GM12878 (cell line): ENCODE results near the gene NFIX. TPM values are rescaled to one million over a fixed set of nuclear protein-coding genes. Genes with fewer than 3 reads are reported as not detected.

Source experiments
- CHD4 ChIP-seq: fragments of 200-600 bp; sonication (generic); IDR thresholded peaks from 2 replicates; pipeline ENCODE4 v1.6.1; 2016; ENCODE audit warnings: mild to moderate bottlenecking
- HDAC6 ChIP-seq: fragments of 200-600 bp; sonication (generic); IDR thresholded peaks from one replicate; pipeline ENCODE4 v1.8.0; 2017; ENCODE audit warnings: antibody characterized with exemption; ENCODE audit not compliant: unreplicated experiment
- MYC ChIP-seq: IDR thresholded peaks from 2 replicates; pipeline ENCODE4 v1.6.1; 2011; ENCODE audit warnings: mild to moderate bottlenecking, low read length, moderate library complexity, inconsistent platforms; ENCODE audit not compliant: insufficient read depth, insufficient replicate concordance, insufficient read length, severe bottlenecking
- NBN ChIP-seq: fragments of 450-650 bp; IDR thresholded peaks from 2 replicates; pipeline ENCODE4 v1.6.1; 2016
- NFYB ChIP-seq: IDR thresholded peaks from 2 replicates; pipeline ENCODE4 v1.6.1; 2011; ENCODE audit warnings: low read depth, mild to moderate bottlenecking, low read length, improper control_type of control experiment, moderate library complexity; ENCODE audit not compliant: insufficient read depth
- POLR2AphosphoS5 ChIP-seq: IDR thresholded peaks from 2 replicates; pipeline ENCODE4 v1.6.1; 2011; ENCODE audit warnings: mild to moderate bottlenecking, low read length, inconsistent platforms
- SMAD1 ChIP-seq: fragments of 450-650 bp; IDR thresholded peaks from 2 replicates; pipeline ENCODE4 v1.6.1; 2018; ENCODE audit warnings: mild to moderate bottlenecking, low read depth; ENCODE audit not compliant: partially characterized antibody
- ZBED1 ChIP-seq: IDR thresholded peaks from 2 replicates; pipeline ENCODE4 v1.6.1; 2016; ENCODE audit warnings: borderline replicate concordance
- polyA plus RNA-seq, 11 experiments: library from polyadenylated mRNA; depleted of rRNA in 4 of 11; unstranded in 6 of 11; stranded (reverse) in 5 of 11; fragments of >200 nt; fragmentation: Nextera tagmentation in 4 of 11; fragmentation: Illumina TruSeq in 1 of 11; extraction: Ambion mirVana in 4 of 11; extraction: Trizol in 1 of 11; gene quantifications; 1 replicate in 1 of 11; 2 replicates in 10 of 11; pipeline versions ENCODE4 v1.2.1 to v1.2.3, GENCODE V29; 2011 to 2016; ENCODE audit warnings: inconsistent platforms in 2 of 11, missing spikeins in 2 of 11, low read depth in 1 of 11
- total RNA-seq, 4 experiments: library from RNA; depleted of rRNA in 3 of 4; stranded (reverse); fragments of >200 nt in 3 of 4; fragmentation: Illumina TruSeq in 1 of 4; extraction: Trizol in 1 of 4; gene quantifications; 2 replicates each; pipeline versions ENCODE4 v1.2.1 to v1.2.3, GENCODE V29; 2013 to 2021
- TF ChIP-seq, protein P1 (sequence below): fragments of 450-650 bp; IDR thresholded peaks from 2 replicates; pipeline ENCODE4 v1.6.1; 2017; ENCODE audit warnings: mild to moderate bottlenecking
- TF ChIP-seq, protein P2 (sequence below): fragments of 450-650 bp; formaldehyde crosslinking; IDR thresholded peaks from 2 replicates; pipeline ENCODE4 v1.4.0; 2020; ENCODE audit warnings: mild to moderate bottlenecking, moderate library complexity
- TF ChIP-seq, protein P3 (sequence below): fragments of 450-650 bp; IDR thresholded peaks from 2 replicates; pipeline ENCODE4 v1.6.1; 2016; ENCODE audit warnings: mild to moderate bottlenecking
- TF ChIP-seq, protein P4 (sequence below): fragments of 450-650 bp; formaldehyde crosslinking; IDR thresholded peaks from 2 replicates; pipeline ENCODE4 v1.5.0; 2022; ENCODE audit warnings: mild to moderate bottlenecking, missing genetic modification characterization
- TF ChIP-seq, protein P5 (sequence below): IDR thresholded peaks from 2 replicates; pipeline ENCODE4 v1.6.1; 2011; ENCODE audit warnings: low read depth, low read length, improper control_type of control experiment, borderline replicate concordance

NFIX gene
- total and polyA plus RNA-seq, 10 of the 15 experiments (the other 5 are each of a cell fraction or from before 2014, with no cell fraction given), result 0.02 to 2.2 (median 0.28) TPM

DNA sequence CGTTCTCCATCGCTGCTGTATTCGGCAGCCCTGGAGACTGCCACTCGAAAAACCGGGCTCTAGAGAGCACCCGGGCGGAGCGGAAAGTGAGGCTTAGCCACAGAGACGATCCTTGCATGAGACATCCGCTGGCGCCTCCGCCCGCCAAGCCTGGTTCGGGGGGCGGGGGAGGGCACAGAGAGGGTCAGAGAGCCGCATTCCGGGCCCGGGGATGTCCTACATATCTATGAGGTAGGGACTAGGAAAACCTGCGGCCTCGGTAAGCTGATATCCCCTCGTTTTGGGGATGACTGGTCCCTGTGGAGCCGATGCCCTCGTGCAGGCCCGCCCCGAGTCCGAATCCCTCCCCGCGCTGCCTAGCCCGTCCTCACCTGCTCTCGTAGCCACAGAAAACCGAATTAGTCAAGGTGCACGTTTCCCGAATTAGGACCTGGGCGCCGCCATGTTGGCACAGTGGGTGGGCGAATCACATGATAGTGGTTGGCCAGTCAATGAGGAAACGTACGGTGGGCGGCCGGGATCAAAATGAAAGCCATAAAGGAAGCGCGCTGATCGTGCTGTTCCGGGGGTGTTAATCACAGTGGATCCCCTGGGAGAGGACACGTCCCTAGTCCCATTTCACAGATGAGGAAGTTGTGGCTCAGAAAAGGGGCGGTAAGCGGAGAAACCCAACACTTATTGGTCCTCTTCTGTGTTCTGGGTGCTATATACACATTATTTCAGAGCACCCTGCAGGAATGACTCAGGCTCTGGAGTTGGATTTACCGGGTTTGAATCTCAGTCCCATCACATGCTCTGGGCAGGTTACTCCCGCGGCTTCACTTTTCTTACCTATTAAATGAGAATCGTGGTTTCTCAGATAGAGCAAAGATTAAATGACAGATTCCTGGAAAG lies 121.3 kb downstream of the NFIX start, which contains the start of gene TRMT1 (continued):
- TF ChIP-seq, protein P1, sequence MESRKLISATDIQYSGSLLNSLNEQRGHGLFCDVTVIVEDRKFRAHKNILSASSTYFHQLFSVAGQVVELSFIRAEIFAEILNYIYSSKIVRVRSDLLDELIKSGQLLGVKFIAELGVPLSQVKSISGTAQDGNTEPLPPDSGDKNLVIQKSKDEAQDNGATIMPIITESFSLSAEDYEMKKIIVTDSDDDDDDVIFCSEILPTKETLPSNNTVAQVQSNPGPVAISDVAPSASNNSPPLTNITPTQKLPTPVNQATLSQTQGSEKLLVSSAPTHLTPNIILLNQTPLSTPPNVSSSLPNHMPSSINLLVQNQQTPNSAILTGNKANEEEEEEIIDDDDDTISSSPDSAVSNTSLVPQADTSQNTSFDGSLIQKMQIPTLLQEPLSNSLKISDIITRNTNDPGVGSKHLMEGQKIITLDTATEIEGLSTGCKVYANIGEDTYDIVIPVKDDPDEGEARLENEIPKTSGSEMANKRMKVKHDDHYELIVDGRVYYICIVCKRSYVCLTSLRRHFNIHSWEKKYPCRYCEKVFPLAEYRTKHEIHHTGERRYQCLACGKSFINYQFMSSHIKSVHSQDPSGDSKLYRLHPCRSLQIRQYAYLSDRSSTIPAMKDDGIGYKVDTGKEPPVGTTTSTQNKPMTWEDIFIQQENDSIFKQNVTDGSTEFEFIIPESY, result no peak
- TF ChIP-seq HDAC6 (no peak), CHD4 (0 out of 2 replicates have a peak, but pooled peaks have one; percentile 55), SMAD1 (no peak), ZBED1 (no peak), NFYB (peak; percentile 77), NBN (peak; percentile 94; the same call in 1 of the 2 replicates), POLR2AphosphoS5 (0 out of 2 replicates have a peak, but pooled peaks have one; percentile 35), MYC (peak; percentile 82)
- TF ChIP-seq, protein P2, sequence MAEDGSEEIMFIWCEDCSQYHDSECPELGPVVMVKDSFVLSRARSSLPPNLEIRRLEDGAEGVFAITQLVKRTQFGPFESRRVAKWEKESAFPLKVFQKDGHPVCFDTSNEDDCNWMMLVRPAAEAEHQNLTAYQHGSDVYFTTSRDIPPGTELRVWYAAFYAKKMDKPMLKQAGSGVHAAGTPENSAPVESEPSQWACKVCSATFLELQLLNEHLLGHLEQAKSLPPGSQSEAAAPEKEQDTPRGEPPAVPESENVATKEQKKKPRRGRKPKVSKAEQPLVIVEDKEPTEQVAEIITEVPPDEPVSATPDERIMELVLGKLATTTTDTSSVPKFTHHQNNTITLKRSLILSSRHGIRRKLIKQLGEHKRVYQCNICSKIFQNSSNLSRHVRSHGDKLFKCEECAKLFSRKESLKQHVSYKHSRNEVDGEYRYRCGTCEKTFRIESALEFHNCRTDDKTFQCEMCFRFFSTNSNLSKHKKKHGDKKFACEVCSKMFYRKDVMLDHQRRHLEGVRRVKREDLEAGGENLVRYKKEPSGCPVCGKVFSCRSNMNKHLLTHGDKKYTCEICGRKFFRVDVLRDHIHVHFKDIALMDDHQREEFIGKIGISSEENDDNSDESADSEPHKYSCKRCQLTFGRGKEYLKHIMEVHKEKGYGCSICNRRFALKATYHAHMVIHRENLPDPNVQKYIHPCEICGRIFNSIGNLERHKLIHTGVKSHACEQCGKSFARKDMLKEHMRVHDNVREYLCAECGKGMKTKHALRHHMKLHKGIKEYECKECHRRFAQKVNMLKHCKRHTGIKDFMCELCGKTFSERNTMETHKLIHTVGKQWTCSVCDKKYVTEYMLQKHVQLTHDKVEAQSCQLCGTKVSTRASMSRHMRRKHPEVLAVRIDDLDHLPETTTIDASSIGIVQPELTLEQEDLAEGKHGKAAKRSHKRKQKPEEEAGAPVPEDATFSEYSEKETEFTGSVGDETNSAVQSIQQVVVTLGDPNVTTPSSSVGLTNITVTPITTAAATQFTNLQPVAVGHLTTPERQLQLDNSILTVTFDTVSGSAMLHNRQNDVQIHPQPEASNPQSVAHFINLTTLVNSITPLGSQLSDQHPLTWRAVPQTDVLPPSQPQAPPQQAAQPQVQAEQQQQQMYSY (CRISPR knock-in tag), result no peak
- TF ChIP-seq, protein P3, sequence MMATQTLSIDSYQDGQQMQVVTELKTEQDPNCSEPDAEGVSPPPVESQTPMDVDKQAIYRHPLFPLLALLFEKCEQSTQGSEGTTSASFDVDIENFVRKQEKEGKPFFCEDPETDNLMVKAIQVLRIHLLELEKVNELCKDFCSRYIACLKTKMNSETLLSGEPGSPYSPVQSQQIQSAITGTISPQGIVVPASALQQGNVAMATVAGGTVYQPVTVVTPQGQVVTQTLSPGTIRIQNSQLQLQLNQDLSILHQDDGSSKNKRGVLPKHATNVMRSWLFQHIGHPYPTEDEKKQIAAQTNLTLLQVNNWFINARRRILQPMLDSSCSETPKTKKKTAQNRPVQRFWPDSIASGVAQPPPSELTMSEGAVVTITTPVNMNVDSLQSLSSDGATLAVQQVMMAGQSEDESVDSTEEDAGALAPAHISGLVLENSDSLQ, result no peak
- TF ChIP-seq, protein P4, sequence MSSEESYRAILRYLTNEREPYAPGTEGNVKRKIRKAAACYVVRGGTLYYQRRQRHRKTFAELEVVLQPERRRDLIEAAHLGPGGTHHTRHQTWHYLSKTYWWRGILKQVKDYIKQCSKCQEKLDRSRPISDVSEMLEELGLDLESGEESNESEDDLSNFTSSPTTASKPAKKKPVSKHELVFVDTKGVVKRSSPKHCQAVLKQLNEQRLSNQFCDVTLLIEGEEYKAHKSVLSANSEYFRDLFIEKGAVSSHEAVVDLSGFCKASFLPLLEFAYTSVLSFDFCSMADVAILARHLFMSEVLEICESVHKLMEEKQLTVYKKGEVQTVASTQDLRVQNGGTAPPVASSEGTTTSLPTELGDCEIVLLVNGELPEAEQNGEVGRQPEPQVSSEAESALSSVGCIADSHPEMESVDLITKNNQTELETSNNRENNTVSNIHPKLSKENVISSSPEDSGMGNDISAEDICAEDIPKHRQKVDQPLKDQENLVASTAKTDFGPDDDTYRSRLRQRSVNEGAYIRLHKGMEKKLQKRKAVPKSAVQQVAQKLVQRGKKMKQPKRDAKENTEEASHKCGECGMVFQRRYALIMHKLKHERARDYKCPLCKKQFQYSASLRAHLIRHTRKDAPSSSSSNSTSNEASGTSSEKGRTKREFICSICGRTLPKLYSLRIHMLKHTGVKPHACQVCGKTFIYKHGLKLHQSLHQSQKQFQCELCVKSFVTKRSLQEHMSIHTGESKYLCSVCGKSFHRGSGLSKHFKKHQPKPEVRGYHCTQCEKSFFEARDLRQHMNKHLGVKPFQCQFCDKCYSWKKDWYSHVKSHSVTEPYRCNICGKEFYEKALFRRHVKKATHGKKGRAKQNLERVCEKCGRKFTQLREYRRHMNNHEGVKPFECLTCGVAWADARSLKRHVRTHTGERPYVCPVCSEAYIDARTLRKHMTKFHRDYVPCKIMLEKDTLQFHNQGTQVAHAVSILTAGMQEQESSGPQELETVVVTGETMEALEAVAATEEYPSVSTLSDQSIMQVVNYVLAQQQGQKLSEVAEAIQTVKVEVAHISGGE (CRISPR knock-in tag), result no peak
- TF ChIP-seq, protein P5, sequence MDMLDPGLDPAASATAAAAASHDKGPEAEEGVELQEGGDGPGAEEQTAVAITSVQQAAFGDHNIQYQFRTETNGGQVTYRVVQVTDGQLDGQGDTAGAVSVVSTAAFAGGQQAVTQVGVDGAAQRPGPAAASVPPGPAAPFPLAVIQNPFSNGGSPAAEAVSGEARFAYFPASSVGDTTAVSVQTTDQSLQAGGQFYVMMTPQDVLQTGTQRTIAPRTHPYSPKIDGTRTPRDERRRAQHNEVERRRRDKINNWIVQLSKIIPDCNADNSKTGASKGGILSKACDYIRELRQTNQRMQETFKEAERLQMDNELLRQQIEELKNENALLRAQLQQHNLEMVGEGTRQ, result peak; percentile 77
